NB4 (cell line): ENCODE measurements around the gene CYP11A1.

Experiments
- DNase-seq: peaks from one replicate; pipeline ENCODE4 v3.0.0; 2010; ENCODE audit warnings: low read depth
- H3K4me3 ChIP-seq: one replicate; pipeline ENCODE4 v1.5.1; 2011; ENCODE audit warnings: mild to moderate bottlenecking, low read depth, low read length, moderate library complexity
- MYC ChIP-seq: IDR thresholded peaks from 2 replicates; pipeline ENCODE4 v1.6.1; 2011; ENCODE audit warnings: low read depth, low read length
- POLR2A ChIP-seq: IDR thresholded peaks from 2 replicates; pipeline ENCODE4 v1.6.1; 2011; ENCODE audit warnings: mild to moderate bottlenecking; ENCODE audit not compliant: insufficient read length; ENCODE audit errors: extremely low read depth
- TF ChIP-seq, protein P1 (sequence below): IDR thresholded peaks from one replicate; pipeline ENCODE4 v1.5.1; 2012; ENCODE audit warnings: low read depth, low read length
- TF ChIP-seq, protein P2 (sequence below): IDR thresholded peaks from 2 replicates; pipeline ENCODE4 v1.6.1; 2011; ENCODE audit warnings: low read depth, low read length

The CYP11A1 gene

GRCh38 chr15:74408815-74409214 lies 41.4 kb upstream of the CYP11A1 start:
- TF ChIP-seq, protein P1, sequence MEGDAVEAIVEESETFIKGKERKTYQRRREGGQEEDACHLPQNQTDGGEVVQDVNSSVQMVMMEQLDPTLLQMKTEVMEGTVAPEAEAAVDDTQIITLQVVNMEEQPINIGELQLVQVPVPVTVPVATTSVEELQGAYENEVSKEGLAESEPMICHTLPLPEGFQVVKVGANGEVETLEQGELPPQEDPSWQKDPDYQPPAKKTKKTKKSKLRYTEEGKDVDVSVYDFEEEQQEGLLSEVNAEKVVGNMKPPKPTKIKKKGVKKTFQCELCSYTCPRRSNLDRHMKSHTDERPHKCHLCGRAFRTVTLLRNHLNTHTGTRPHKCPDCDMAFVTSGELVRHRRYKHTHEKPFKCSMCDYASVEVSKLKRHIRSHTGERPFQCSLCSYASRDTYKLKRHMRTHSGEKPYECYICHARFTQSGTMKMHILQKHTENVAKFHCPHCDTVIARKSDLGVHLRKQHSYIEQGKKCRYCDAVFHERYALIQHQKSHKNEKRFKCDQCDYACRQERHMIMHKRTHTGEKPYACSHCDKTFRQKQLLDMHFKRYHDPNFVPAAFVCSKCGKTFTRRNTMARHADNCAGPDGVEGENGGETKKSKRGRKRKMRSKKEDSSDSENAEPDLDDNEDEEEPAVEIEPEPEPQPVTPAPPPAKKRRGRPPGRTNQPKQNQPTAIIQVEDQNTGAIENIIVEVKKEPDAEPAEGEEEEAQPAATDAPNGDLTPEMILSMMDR = no peak
- TF ChIP-seq POLR2A (no peak), MYC (no peak)
- TF ChIP-seq, protein P2, sequence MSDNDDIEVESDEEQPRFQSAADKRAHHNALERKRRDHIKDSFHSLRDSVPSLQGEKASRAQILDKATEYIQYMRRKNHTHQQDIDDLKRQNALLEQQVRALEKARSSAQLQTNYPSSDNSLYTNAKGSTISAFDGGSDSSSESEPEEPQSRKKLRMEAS = no peak
- no peak for DNase-seq
- H3K4me3 ChIP-seq = no peak overlapping the region

DNA sequence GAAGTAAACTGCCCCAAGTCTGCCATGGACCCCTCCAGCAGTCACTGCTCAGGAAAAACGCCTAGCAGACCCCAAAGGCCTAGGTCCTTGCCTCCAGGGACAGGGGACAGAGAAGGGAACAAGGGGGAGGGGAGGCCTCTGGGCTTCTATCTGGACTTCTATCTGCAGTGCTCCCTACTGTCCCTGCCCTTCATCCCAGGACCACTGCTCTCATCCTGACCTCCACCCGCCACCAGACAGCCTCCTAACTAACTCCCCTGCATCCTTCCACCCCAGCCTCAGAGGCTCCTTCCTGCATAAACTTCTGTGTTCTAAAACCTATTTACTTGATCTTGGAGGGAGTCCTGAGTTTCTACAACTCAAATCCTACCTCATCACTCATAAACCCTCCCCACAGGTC lies 40.9 kb upstream of the CYP11A1 start:
- TF ChIP-seq POLR2A = no peak
- TF ChIP-seq MYC = no peak
- TF ChIP-seq, protein P1 = no peak
- TF ChIP-seq, protein P2 = no peak
- no peak overlapping the region for H3K4me3 ChIP-seq
- no peak for DNase-seq

DNA sequence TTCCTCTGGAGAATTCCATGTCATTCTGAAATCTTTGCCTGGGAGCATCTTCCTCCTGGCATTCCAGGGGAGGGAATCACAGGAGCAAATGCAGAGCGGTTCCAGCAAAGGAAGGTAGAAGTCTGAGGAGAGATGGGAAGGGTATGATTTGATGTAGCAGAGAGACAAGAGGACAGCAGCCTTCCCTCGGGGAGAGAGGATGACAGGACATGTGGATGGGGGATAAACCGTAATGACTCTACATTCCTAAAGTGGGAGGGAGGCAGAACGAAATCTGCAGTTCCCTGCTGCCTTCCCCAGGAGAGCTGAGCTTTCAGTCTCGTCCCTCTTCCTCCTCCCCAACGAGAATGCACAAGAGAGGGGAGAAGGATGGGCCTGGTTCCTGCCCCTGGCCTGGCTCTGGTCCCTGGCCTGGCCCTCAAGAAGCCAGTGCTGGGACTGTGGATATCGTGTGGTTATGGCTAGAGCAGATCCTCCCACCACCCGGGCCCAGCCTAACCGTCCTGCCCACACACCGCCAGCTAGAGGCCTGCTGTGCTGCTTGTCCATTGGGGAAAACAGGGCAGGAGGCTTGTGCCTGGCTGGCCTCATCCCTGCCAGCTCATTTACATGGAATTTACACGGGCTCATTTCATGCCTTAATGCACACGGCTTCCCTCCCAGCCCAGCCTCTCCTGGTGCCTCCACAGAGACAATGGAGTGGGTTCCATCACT lies 39.7 kb upstream of the CYP11A1 start:
- H3K4me3 ChIP-seq = no peak overlapping the region
- TF ChIP-seq, protein P2 = no peak
- TF ChIP-seq MYC (no peak; the same call in 1 of the 2 replicates), POLR2A (no peak)
- peak; percentile 83 for DNase-seq

DNA sequence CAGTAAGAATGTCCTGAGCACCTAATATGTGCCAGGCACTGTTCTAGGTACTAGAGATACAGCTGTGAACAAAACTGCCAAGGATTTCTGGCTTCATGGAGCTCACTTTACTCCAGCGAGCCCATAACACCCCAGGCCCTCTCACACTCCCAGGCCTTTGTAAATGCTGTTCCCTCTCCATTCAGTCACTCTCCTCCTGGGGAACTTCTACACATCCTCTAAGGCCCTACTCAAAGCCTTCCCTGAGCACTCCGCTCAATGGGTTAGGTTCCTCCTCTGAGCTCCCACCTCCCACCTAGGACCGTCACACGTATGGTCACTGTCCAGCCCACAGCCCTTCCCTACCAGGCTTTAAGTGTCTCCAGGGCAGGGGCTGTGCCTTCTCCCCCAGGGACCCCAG lies 39.1 kb upstream of the CYP11A1 start:
- DNase-seq = no peak
- no peak for TF ChIP-seq POLR2A
- TF ChIP-seq, protein P1 = no peak
- TF ChIP-seq, protein P2 = no peak
- TF ChIP-seq MYC = no peak
- H3K4me3 ChIP-seq = no peak overlapping the region

DNA sequence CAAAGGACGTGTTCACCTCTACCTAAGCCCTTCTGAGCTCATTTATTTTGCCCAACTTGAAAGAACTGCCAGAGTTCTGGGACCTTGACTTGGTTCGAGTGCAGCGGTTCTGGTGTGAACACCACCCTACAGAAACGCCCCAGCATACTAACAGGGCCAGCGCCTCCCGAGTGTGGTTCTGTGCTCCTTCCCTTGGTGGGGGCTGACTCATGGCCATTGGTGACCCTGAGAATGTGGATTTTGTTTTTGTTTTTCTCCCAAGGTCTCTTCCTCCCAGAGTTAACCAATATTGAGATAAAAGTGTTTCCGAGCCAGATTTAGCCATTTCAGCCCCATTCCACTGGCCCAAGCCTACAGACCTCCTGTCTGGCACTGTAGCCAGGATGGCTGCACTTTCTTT lies 38.4 kb upstream of the CYP11A1 start:
- TF ChIP-seq, protein P1 = no peak
- TF ChIP-seq, protein P2 = no peak
- no peak for TF ChIP-seq MYC
- no peak for TF ChIP-seq POLR2A
- no peak overlapping the region for H3K4me3 ChIP-seq
- no peak for DNase-seq

- peak; percentile 97 for DNase-seq
- no peak overlapping the region for H3K4me3 ChIP-seq
- TF ChIP-seq, protein P2 = no peak
- 0 out of 2 replicates have a peak, but pooled peaks have one; percentile 21 for TF ChIP-seq MYC
- TF ChIP-seq POLR2A = no peak
- TF ChIP-seq, protein P1 = no peak
Measured at GRCh38 chr15:74403991-74404563, 36.6 kb upstream of the CYP11A1 start.
